Spleen (tissue), 11 donors: ENCODE results near the gene MPZL3. TPM values are rescaled to one million over a fixed set of nuclear protein-coding genes. Genes with fewer than 3 reads are reported as not detected.

Experiments used
- DNase-seq: peaks from one replicate; pipeline ENCODE4 v3.0.0-alpha.2; 2020
- H3K27ac ChIP-seq, 8 donors: fragments of 200-600 bp; sonication (generic) in 7 of 8; 1 replicate in 4 of 8; 2 replicates in 4 of 8; pipeline versions ENCODE4 v1.5.0 to v1.8.0; 2016 to 2021; ENCODE audit warnings: inconsistent platforms in 4 of 8, mild to moderate bottlenecking in 4 of 8, moderate library complexity in 1 of 8
- H3K27me3 ChIP-seq, 7 donors: fragments of 200-600 bp; sonication (generic) in 6 of 7; replicated peaks in 1 of 7; 1 replicate in 4 of 7; 2 replicates in 3 of 7; pipeline versions ENCODE4 v1.5.0 to v1.8.0; 2016 to 2021; ENCODE audit warnings: inconsistent platforms in 3 of 7, mild to moderate bottlenecking in 1 of 7
- H3K36me3 ChIP-seq, 6 donors: fragments of 200-600 bp; sonication (generic) in 5 of 6; 1 replicate in 4 of 6; 2 replicates in 2 of 6; pipeline versions ENCODE4 v1.5.0 to v1.8.0; 2016 to 2021; ENCODE audit warnings: inconsistent platforms in 2 of 6
- H3K4me1 ChIP-seq, 6 donors: fragments of 200-600 bp; sonication (generic) in 5 of 6; 1 replicate in 3 of 6; 2 replicates in 3 of 6; pipeline versions ENCODE4 v1.5.0 to v1.8.0; 2016 to 2021; ENCODE audit warnings: inconsistent platforms in 3 of 6
- H3K4me3 ChIP-seq, 8 donors: fragments of 200-600 bp; sonication (generic) in 7 of 8; 1 replicate in 4 of 8; 2 replicates in 4 of 8; pipeline versions ENCODE4 v1.5.0 to v1.8.0; 2016 to 2021; ENCODE audit warnings: inconsistent platforms in 4 of 8, mild to moderate bottlenecking in 4 of 8, moderate library complexity in 2 of 8
- H3K9me3 ChIP-seq, 8 donors: fragments of 200-600 bp; sonication (generic) in 7 of 8; 1 replicate in 4 of 8; 2 replicates in 4 of 8; pipeline versions ENCODE4 v1.5.0 to v1.8.0; 2016 to 2021; ENCODE audit warnings: inconsistent platforms in 4 of 8
- POLR2A ChIP-seq, 3 donors: fragments of 450-650 bp; IDR thresholded peaks; one replicate each; pipeline ENCODE4 v1.5.1; 2017; ENCODE audit warnings: antibody characterized with exemption in 3 of 3, mild to moderate bottlenecking in 1 of 3
- POLR2AphosphoS5 ChIP-seq, 3 donors: sonication (generic); formaldehyde crosslinking; IDR thresholded peaks; one replicate each; pipeline ENCODE4 v1.5.1; 2017; ENCODE audit warnings: antibody characterized with exemption in 3 of 3
- WGBS, 5 donors: extraction: QIAGEN DNeasy Blood & Tissue Kit in 3 of 5; methylation state at CpG; one replicate each; pipeline versions ENCODE4 v1.1.5 to v1.1.7; 2013 to 2018; 5-methylcytosine and 5-hydroxymethylcytosine counted together
- intact Hi-C: fragments of 100-400 bp; cut with DNase I; formaldehyde crosslinking; loops from one replicate; pipeline ENCODE4 v1.15.0; 2023; ENCODE audit warnings: low total_unique reads
- polyA plus RNA-seq, 3 donors: library from polyadenylated mRNA; stranded (reverse); fragments of 200-250 nt; gene quantifications; one replicate each; pipeline ENCODE4 v1.2.1, GENCODE V29; 2013
- total RNA-seq, 7 donors: library from RNA; depleted of rRNA in 3 of 7; stranded (reverse); fragments of >200 nt in 3 of 7; fragmentation: NEBNext Ultra II Directional in 4 of 7; extraction: Animal tissue kit (Norgen Biotek cat#: 25700) in 4 of 7; gene quantifications; one replicate each; pipeline versions ENCODE4 v1.1.0 to v1.2.1, GENCODE V29; 2016 to 2021
- TF ChIP-seq, protein P1 (sequence below), 11 experiments: fragments of 200-600 bp in 7 of 11; fragments of 450-650 bp in 4 of 11; sonication (generic) in 4 of 11; IDR thresholded peaks in 8 of 11; conservative IDR thresholded peaks in 3 of 11; 1 replicate in 7 of 11; 2 replicates in 4 of 11; pipeline versions ENCODE4 v1.4.0 to v1.8.0; 2016 to 2021; ENCODE audit warnings: antibody characterized with exemption in 11 of 11, inconsistent platforms in 4 of 11, mild to moderate bottlenecking in 1 of 11
- donor health status: healthy with polysubstance abuse.
- donor health status: DM: no; HTN: no; CAD: no; lungs with moderate emphysema.
- donor health status: DM: no; HTN: no; CAD: no.
- donor health status: Bipolar disorder and iron deficiency.
- donor health status: healthy.
- donor health status: DM: no; HTN: no; CAD: no.
- donor health status: DM: yes; HTN: yes; CAD: no.

The MPZL3 gene
- total and polyA plus RNA-seq, 10 donors, result 2.0 to 12.9 (median 6.6) TPM

- intact Hi-C loops, result no loop called here
- H3K9me3 ChIP-seq, result no peaks in the 10 kb centered on the region
- no peak for DNase-seq
- H3K4me3 ChIP-seq, result no peak overlapping the region
- no peaks in the 10 kb centered on the region for H3K36me3 ChIP-seq
- 72 to 85% (median 81%) methylated on average over 4 of the region's 4 CpGs for WGBS, 5 donors
- no peak for TF ChIP-seq POLR2A (IDR thresholded peaks at IDR 0.05)
- TF ChIP-seq POLR2AphosphoS5 (IDR thresholded peaks at IDR 0.05), result no peak
- TF ChIP-seq, protein P1, sequence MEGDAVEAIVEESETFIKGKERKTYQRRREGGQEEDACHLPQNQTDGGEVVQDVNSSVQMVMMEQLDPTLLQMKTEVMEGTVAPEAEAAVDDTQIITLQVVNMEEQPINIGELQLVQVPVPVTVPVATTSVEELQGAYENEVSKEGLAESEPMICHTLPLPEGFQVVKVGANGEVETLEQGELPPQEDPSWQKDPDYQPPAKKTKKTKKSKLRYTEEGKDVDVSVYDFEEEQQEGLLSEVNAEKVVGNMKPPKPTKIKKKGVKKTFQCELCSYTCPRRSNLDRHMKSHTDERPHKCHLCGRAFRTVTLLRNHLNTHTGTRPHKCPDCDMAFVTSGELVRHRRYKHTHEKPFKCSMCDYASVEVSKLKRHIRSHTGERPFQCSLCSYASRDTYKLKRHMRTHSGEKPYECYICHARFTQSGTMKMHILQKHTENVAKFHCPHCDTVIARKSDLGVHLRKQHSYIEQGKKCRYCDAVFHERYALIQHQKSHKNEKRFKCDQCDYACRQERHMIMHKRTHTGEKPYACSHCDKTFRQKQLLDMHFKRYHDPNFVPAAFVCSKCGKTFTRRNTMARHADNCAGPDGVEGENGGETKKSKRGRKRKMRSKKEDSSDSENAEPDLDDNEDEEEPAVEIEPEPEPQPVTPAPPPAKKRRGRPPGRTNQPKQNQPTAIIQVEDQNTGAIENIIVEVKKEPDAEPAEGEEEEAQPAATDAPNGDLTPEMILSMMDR (IDR thresholded peaks at IDR 0.05 in 8 of 11, conservative IDR thresholded peaks at IDR 0.05 in 3 of 11), result no peak
- H3K4me1 ChIP-seq, result peaks cover 0 to 36% (median 21%) of the 10 kb centered on the region in 6 donors
- H3K27ac ChIP-seq, result no peak overlapping the region
- peaks cover 0 to 34% (median 0%) of the 10 kb centered on the region in 7 donors for H3K27me3 ChIP-seq
Observed at GRCh38 chr11:118267486-118267885, 15.3 kb upstream of the MPZL3 start.

DNA sequence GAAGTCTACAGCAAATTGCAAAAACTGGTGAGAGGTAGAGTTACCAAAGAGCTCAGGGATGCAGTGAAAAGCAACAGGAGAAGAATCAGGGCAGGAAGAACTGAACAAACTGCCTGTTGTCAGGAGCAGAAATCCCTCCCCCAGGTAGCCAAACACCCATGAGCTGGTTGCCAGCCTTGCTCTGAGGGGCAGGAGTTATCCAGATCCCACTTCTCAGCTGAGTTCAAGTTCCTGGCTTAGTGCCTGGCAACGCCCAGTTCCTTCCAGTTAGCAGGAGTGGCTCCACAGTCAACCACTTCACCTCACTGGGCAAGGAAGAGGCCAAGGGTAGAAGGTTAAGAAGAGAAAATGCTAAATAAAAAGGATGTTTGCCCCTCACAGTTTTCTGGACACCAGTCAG is 13.8 kb upstream of the MPZL3 start:
- Histone ChIP-seq H3K4me1 (peaks cover 0 to 40% (median 21%) of the 10 kb centered on the region in 6 donors), H3K36me3 (no peaks in the 10 kb centered on the region), H3K4me3 (no peak overlapping the region), H3K27me3 (peaks cover 0 to 45% (median 0%) of the 10 kb centered on the region in 7 donors), H3K9me3 (no peaks in the 10 kb centered on the region), H3K27ac (peak overlapping the region in 4 of 8 donors; percentile 3 to 40 (median 17))
- TF ChIP-seq POLR2AphosphoS5 (IDR thresholded peaks at IDR 0.05), result peak in 1 of 3 donors; percentile 25
- TF ChIP-seq, protein P1 (IDR thresholded peaks at IDR 0.05 in 8 of 11, conservative IDR thresholded peaks at IDR 0.05 in 3 of 11), result no peak
- intact Hi-C loops, result no loop called here
- 40 to 64% (median 50%) methylated on average over 1 of the region's 1 CpG for WGBS, 5 donors
- no peak for DNase-seq

DNA sequence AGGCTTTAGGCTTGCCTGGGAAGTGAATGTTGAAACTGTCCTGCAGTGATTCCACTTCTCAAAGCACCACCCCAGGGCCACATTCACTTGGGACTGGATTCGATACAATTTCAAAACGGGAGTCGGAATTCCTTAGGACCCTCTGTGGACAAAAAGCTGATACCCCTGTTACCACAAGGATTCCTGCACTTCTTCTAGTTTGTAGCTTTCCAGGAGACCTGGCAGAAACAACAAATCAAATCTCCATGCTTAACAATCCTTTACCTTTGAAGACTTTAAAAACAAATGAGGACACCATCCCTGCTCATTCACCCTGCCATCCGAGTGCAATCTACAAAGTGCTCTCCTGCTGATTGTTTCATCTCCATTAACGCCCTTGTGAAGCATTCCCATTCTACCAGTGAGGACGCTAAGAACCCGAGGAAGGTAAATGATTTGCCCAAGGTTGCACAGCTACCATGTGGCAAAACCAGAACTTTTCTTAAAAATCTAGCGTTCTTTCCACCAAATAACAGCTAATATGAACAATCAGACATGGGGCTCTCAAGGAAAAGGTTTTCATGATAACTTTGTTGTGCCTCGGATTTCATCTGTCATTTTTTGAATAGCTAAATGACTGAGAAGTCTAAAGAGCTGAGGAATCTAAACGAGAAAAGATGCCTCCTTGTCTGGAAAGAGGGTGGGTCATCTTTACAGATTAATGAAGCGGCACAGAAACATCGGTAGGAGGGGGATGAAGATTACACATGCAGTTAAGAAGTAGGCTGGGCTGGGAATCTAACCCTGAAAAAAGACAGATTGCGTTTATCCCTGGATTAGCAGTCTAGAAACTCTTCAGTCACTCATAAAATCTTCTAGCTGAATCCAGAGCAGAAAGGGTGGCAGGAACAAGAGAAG is 12.7 kb upstream of the MPZL3 start:
- intact Hi-C loops, result no loop called here
- DNase-seq, result no peak
- no peaks in the 10 kb centered on the region for H3K9me3 ChIP-seq
- H3K27ac ChIP-seq, result peak overlapping the region in 5 of 8 donors; percentile 33 to 70 (median 48)
- H3K4me1 ChIP-seq, result peaks cover 0 to 40% (median 21%) of the 10 kb centered on the region in 6 donors
- H3K27me3 ChIP-seq, result peaks cover 0 to 45% (median 0%) of the 10 kb centered on the region in 7 donors
- WGBS, 5 donors, result 79 to 87% (median 83%) methylated on average over 13 of the region's 13 CpGs
- H3K36me3 ChIP-seq, result no peaks in the 10 kb centered on the region
- no peak for TF ChIP-seq POLR2AphosphoS5 (IDR thresholded peaks at IDR 0.05)
- TF ChIP-seq, protein P1 (IDR thresholded peaks at IDR 0.05 in 8 of 11, conservative IDR thresholded peaks at IDR 0.05 in 3 of 11), result no peak
- TF ChIP-seq POLR2A (IDR thresholded peaks at IDR 0.05), result no peak
- H3K4me3 ChIP-seq, result peak overlapping the region in 6 of 8 donors; percentile 23 to 59 (median 30)
